Panc1 (cell line): Measurements from ENCODE around the gene CELA2B. TPM values are rescaled to one million over a fixed set of nuclear protein-coding genes. Genes with fewer than 3 reads are reported as not detected.
"Not testable (repeated sequence)": the region's sequence is repeated elsewhere in the genome, so short reads cannot be mapped to it uniquely, and the experiment has no call there.

Source experiments
- ATAC-seq: fragments of 200-7000 bp; cut with Tn5 transposase; 2 replicates; pipeline ENCODE4 v1.9.1; 2020; ENCODE audit warnings: mild to moderate bottlenecking, moderate library complexity
- BruUV-seq: library from RNA; stranded (reverse); fragments of 400-500 nt; replicated peaks from 2 replicates; lab custom pipeline; 2021; lab: Mats Ljungman, UMichigan
- CTCF ChIA-PET: fragments of 300-600 bp; sonication (Branson Sonifier 250); formaldehyde crosslinking; loops from one replicate; lab custom pipeline; 2022; ENCODE audit warnings: antibody characterized with exemption; lab: Charles Lee
- POLR2A ChIA-PET: fragments of 300-600 bp; sonication (Branson Sonifier 250); formaldehyde crosslinking; loops from one replicate; lab custom pipeline; 2022; ENCODE audit warnings: antibody characterized with exemption; lab: Charles Lee
- DNase-seq: peaks from one replicate; pipeline ENCODE4 v3.0.0-alpha.2; 2010; ENCODE audit warnings: low read depth, low spot score
- H3K27ac ChIP-seq: 2 replicates; pipeline ENCODE4 v1.5.1; 2011; ENCODE audit warnings: mild to moderate bottlenecking, low read length, inconsistent platforms
- H3K27me3 ChIP-seq: fragments of 200-500 bp; sonication (Bioruptor generic); 2 replicates; pipeline ENCODE4 v1.6.0; 2014; ENCODE audit warnings: low read length, inconsistent platforms; ENCODE audit not compliant: control insufficient read depth, insufficient read depth
- H3K36me3 ChIP-seq: fragments of 200-500 bp; sonication (Bioruptor generic); 2 replicates; pipeline ENCODE4 v1.5.1; 2014; ENCODE audit warnings: inconsistent platforms, mild to moderate bottlenecking, low read length, moderate library complexity; ENCODE audit not compliant: control insufficient read depth, insufficient read depth
- H3K4me1 ChIP-seq: 2 replicates; pipeline ENCODE4 v1.5.1; 2011; ENCODE audit warnings: inconsistent platforms, mild to moderate bottlenecking, low read length, moderate library complexity; ENCODE audit not compliant: control insufficient read depth, insufficient read depth
- H3K4me3 ChIP-seq, 2 experiments: 2 replicates each; pipeline ENCODE4 v1.5.1; 2011 to 2012; ENCODE audit warnings: low read depth in 2 of 2, low read length in 2 of 2, mild to moderate bottlenecking in 2 of 2, inconsistent platforms in 1 of 2, moderate library complexity in 1 of 2
- H3K9me3 ChIP-seq: fragments of 200-500 bp; sonication (Bioruptor generic); 2 replicates; pipeline ENCODE4 v1.5.1; 2014; ENCODE audit warnings: low read depth, mild to moderate bottlenecking, inconsistent platforms, low read length, moderate library complexity; ENCODE audit not compliant: control insufficient read depth, insufficient read depth
- POLR2AphosphoS5 ChIP-seq: IDR thresholded peaks from 2 replicates; pipeline ENCODE4 v1.6.1; 2012; ENCODE audit warnings: mild to moderate bottlenecking, low read depth, low read length, moderate library complexity
- REST ChIP-seq, 2 experiments: IDR thresholded peaks; 2 replicates each; pipeline ENCODE4 v1.6.1; 2011 to 2012; ENCODE audit warnings: low read depth in 2 of 2, control low read depth in 1 of 2, low read length in 1 of 2, mild to moderate bottlenecking in 1 of 2, moderate library complexity in 1 of 2; ENCODE audit not compliant: insufficient read depth in 1 of 2
- SIN3A ChIP-seq: IDR thresholded peaks from 2 replicates; pipeline ENCODE4 v1.6.1; 2012; ENCODE audit warnings: low read depth, mild to moderate bottlenecking, low read length, moderate library complexity, borderline replicate concordance; ENCODE audit not compliant: insufficient read depth
- TCF7L2 ChIP-seq: IDR thresholded peaks from 2 replicates; pipeline ENCODE4 v1.6.1; 2011; ENCODE audit warnings: mild to moderate bottlenecking, low read depth, low read length, inconsistent platforms
- in situ Hi-C: cut with HindIII; loops from 2 replicates; pipeline ENCODE4 v1.10.0; 2016; ENCODE audit warnings: low sequenced_read_pairs, low pct_unique_long_range_greater_than_20kb
- intact Hi-C: fragments of 100-400 bp; cut with micrococcal nuclease; formaldehyde crosslinking; loops from one replicate; pipeline ENCODE4 v1.10.0; 2022; ENCODE audit not compliant: unreplicated experiment
- total RNA-seq: library from RNA; stranded (reverse); gene quantifications from one replicate; pipeline ENCODE4 v1.2.1, GENCODE V29; 2021; ENCODE audit not compliant: unreplicated experiment
- TF ChIP-seq, protein P1 (sequence below): fragments of 450-650 bp; IDR thresholded peaks from 2 replicates; pipeline ENCODE4 v1.5.1; 2017; ENCODE audit warnings: mild to moderate bottlenecking

CELA2B gene
- total RNA-seq, 1 experiment from 2014 or later, result not detected

GRCh38 chr1:15456313-15456954 is 19.5 kb upstream of the CELA2B start, which contains the start of gene CELA2A:
Gene CELA2A, plus strand, starts transcription at chr1:15456732. Its CDS starts 22 bp downstream, at chr1:15456754.
- no peaks in the 10 kb centered on the region for H3K27me3 ChIP-seq
- no peak within 1 kb of the TSS for H3K27ac ChIP-seq
- no TSS peak for BruUV-seq
- ATAC-seq (no peak), DNase-seq (no peak)
- ChIA-PET POLR2A (no interaction called here), CTCF (interaction anchor here (0.6 kb wide), 1 partner anchor 8 kb away, joined by 10 read pairs; no protein-coding TSS in a partner anchor)
- TF ChIP-seq POLR2AphosphoS5, result no peak
- TF ChIP-seq, protein P1, sequence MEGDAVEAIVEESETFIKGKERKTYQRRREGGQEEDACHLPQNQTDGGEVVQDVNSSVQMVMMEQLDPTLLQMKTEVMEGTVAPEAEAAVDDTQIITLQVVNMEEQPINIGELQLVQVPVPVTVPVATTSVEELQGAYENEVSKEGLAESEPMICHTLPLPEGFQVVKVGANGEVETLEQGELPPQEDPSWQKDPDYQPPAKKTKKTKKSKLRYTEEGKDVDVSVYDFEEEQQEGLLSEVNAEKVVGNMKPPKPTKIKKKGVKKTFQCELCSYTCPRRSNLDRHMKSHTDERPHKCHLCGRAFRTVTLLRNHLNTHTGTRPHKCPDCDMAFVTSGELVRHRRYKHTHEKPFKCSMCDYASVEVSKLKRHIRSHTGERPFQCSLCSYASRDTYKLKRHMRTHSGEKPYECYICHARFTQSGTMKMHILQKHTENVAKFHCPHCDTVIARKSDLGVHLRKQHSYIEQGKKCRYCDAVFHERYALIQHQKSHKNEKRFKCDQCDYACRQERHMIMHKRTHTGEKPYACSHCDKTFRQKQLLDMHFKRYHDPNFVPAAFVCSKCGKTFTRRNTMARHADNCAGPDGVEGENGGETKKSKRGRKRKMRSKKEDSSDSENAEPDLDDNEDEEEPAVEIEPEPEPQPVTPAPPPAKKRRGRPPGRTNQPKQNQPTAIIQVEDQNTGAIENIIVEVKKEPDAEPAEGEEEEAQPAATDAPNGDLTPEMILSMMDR, result no peak
- H3K4me1 ChIP-seq, result no peaks in the 10 kb centered on the region
- H3K9me3 ChIP-seq, result no peaks in the 10 kb centered on the region
- intact Hi-C loops, result no loop called here
- H3K4me3 ChIP-seq, result no peak within 1 kb of the TSS
- no peaks in the 10 kb centered on the region for H3K36me3 ChIP-seq
- in situ Hi-C loops, result no loop called here

GRCh38 chr1:15457585-15457984 is 18.3 kb upstream of the CELA2B start:
- DNase-seq, result no peak
- TF ChIP-seq REST (IDR thresholded peaks at IDR 0.05; ENCODE audit: insufficient read depth in 1 of 2, low read depth in 2 of 2, low read length in 1 of 2), result no peak
- no peak for TF ChIP-seq TCF7L2
- TF ChIP-seq SIN3A, result no peak
- no peak for TF ChIP-seq POLR2AphosphoS5
- TF ChIP-seq, protein P1, result no peak
- no peak for ATAC-seq
- Histone ChIP-seq H3K9me3 (no peaks in the 10 kb centered on the region), H3K36me3 (no peaks in the 10 kb centered on the region), H3K4me3 (no peak overlapping the region), H3K27me3 (no peaks in the 10 kb centered on the region), H3K27ac (no peak overlapping the region), H3K4me1 (no peaks in the 10 kb centered on the region)
- in situ Hi-C loops, result no loop called here
- no TSS peak for BruUV-seq
- ChIA-PET POLR2A (no interaction called here), CTCF (no interaction called here)
- intact Hi-C loops, result no loop called here

- H3K4me1 ChIP-seq, intact Hi-C loops, H3K9me3 ChIP-seq, in situ Hi-C loops, H3K27ac ChIP-seq, DNase-seq, CTCF ChIA-PET, H3K4me3 ChIP-seq, BruUV-seq, H3K27me3 ChIP-seq, H3K36me3 ChIP-seq, POLR2A ChIA-PET, ATAC-seq: not testable (repeated sequence)
Observed at GRCh38 chr1:15458388-15458787, 17.5 kb upstream of the CELA2B start.
